Neuronal stem cell (in vitro differentiated cells): Measurements from ENCODE around the gene GGA2.

ENCODE experiments used
- DNase-seq: peaks from one replicate; pipeline ENCODE4 v3.0.0-alpha.2; 2013; ENCODE audit warnings: low spot score
- H2AFZ ChIP-seq: one replicate; pipeline ENCODE4 v1.6.1; 2013; ENCODE audit warnings: mild to moderate bottlenecking, low read length, inconsistent platforms
- H2AK5ac ChIP-seq: 2 replicates; pipeline ENCODE4 v1.6.1; 2013; ENCODE audit warnings: low read depth, mild to moderate bottlenecking, inconsistent platforms, low read length, moderate library complexity, mixed read lengths
- H2BK120ac ChIP-seq: 2 replicates; pipeline ENCODE4 v1.6.1; 2013; ENCODE audit warnings: low read depth, mild to moderate bottlenecking, inconsistent platforms, low read length, moderate library complexity, mixed read lengths
- H2BK12ac ChIP-seq: one replicate; pipeline ENCODE4 v1.6.1; 2013; ENCODE audit warnings: low read length, inconsistent platforms
- H2BK15ac ChIP-seq: 2 replicates; pipeline ENCODE4 v1.6.1; 2013; ENCODE audit warnings: mild to moderate bottlenecking, low read length, inconsistent platforms, mixed read lengths
- H2BK5ac ChIP-seq: one replicate; pipeline ENCODE4 v1.6.1; 2013; ENCODE audit warnings: inconsistent platforms, mild to moderate bottlenecking, low read length, moderate library complexity
- H3K14ac ChIP-seq: one replicate; pipeline ENCODE4 v1.6.1; 2013; ENCODE audit warnings: low read length, inconsistent platforms
- H3K18ac ChIP-seq: 2 replicates; pipeline ENCODE4 v1.6.1; 2013; ENCODE audit warnings: low read length, inconsistent platforms
- H3K23ac ChIP-seq: 2 replicates; pipeline ENCODE4 v1.6.1; 2013; ENCODE audit warnings: low read depth, mild to moderate bottlenecking, mixed read lengths, low read length, inconsistent platforms; ENCODE audit not compliant: poor library complexity
- H3K27ac ChIP-seq: replicated peaks from 3 replicates; pipeline ENCODE4 v1.5.1; 2013; ENCODE audit warnings: low read length, inconsistent platforms
- H3K27me3 ChIP-seq, 3 experiments: 2 replicates each; pipeline ENCODE4 v1.6.1; 2013; ENCODE audit warnings: low read length in 3 of 3, mild to moderate bottlenecking in 2 of 3, inconsistent platforms in 1 of 3, low read depth in 1 of 3, mixed read lengths in 1 of 3, moderate library complexity in 1 of 3; ENCODE audit not compliant: control insufficient read depth in 3 of 3, insufficient read depth in 3 of 3
- H3K36me3 ChIP-seq, 2 donors: replicated peaks in 1 of 2; 2 replicates each; pipeline ENCODE4 v1.6.1; 2013; ENCODE audit warnings: low read length in 2 of 2; ENCODE audit not compliant: control insufficient read depth in 2 of 2, insufficient read depth in 2 of 2
- H3K4ac ChIP-seq: 2 replicates; pipeline ENCODE4 v1.6.1; 2013; ENCODE audit warnings: inconsistent platforms, mild to moderate bottlenecking, low read length, moderate library complexity
- H3K4me1 ChIP-seq, 2 donors: 1 replicate in 1 of 2; 2 replicates in 1 of 2; pipeline ENCODE4 v1.6.1; 2013; ENCODE audit warnings: low read length in 2 of 2, low read depth in 1 of 2; ENCODE audit not compliant: control insufficient read depth in 2 of 2, insufficient read depth in 1 of 2
- H3K4me2 ChIP-seq: one replicate; pipeline ENCODE4 v1.6.1; 2013; ENCODE audit warnings: mild to moderate bottlenecking, low read length, inconsistent platforms; ENCODE audit not compliant: insufficient read depth, poor library complexity, severe bottlenecking
- H3K4me3 ChIP-seq, 2 donors: 2 replicates each; pipeline ENCODE4 v1.5.1; 2013; ENCODE audit warnings: low read length in 2 of 2, mild to moderate bottlenecking in 2 of 2, inconsistent platforms in 1 of 2, moderate library complexity in 1 of 2
- H3K79me1 ChIP-seq: one replicate; pipeline ENCODE4 v1.6.1; 2013; ENCODE audit warnings: low read depth, mild to moderate bottlenecking, inconsistent platforms, low read length, moderate library complexity
- H3K9ac ChIP-seq: one replicate; pipeline ENCODE4 v1.6.1; 2013; ENCODE audit warnings: mild to moderate bottlenecking, low read depth, low read length, inconsistent platforms; ENCODE audit not compliant: poor library complexity
- H3K9me3 ChIP-seq, 2 donors: replicated peaks in 1 of 2; 2 replicates each; pipeline versions ENCODE3 to v1.6.1; 2013; ENCODE audit warnings: low read length in 2 of 2, mild to moderate bottlenecking in 2 of 2, inconsistent platforms in 1 of 2, low read depth in 1 of 2, mixed read lengths in 1 of 2, moderate library complexity in 1 of 2; ENCODE audit not compliant: control insufficient read depth in 2 of 2, insufficient read depth in 1 of 2
- H4K8ac ChIP-seq: one replicate; pipeline ENCODE4 v1.6.1; 2013; ENCODE audit warnings: low read depth, mild to moderate bottlenecking, inconsistent platforms, low read length, moderate library complexity
- H4K91ac ChIP-seq: one replicate; pipeline ENCODE4 v1.6.1; 2013; ENCODE audit warnings: low read length, low read depth, mild to moderate bottlenecking, inconsistent platforms; ENCODE audit not compliant: poor library complexity
- WGBS, 2 donors: extraction: QIAGEN DNeasy Blood & Tissue Kit; methylation state at CpG; one replicate each; pipeline ENCODE4 v1.1.7; 2013; ENCODE audit warnings: missing lambda C conversion rate in 2 of 2, mixed read lengths in 1 of 2; ENCODE audit not compliant: insufficient read length in 2 of 2, insufficient replicate concordance in 1 of 2; ENCODE audit errors: extremely low coverage in 2 of 2; 5-methylcytosine and 5-hydroxymethylcytosine counted together

The GGA2 gene

DNA sequence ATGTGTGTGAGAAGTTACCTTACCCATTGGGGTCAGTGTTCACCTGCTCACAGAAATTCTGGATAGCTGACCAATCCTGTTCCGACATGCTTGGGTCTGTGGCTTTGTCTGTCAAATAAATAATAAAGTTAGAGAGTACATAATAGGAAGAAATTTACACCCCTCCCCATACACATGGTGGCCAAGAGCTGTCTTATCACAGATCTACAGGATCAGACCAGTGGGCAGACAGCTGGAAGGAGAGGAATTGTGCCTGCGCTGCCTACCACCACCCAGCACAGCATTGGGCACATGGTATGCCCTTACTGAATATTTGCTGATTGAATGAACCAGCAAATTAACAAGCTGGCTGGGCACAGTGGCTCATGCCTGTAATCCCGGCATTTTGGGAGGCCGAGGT lies 14.6 kb downstream of the GGA2 start:
- no peak overlapping the region for H3K23ac ChIP-seq
- H3K4me2 ChIP-seq: no peak overlapping the region
- no peak overlapping the region for H3K4me3 ChIP-seq
- H3K9ac ChIP-seq: no peak overlapping the region
- no peak overlapping the region for H2BK5ac ChIP-seq
- no peak overlapping the region for H4K91ac ChIP-seq
- no peak overlapping the region for H2AFZ ChIP-seq
- H2AK5ac ChIP-seq: no peak overlapping the region
- H3K36me3 ChIP-seq: peaks cover 40 to 79% of the 10 kb centered on the region in 2 donors
- H3K79me1 ChIP-seq: peaks cover 4% of the 10 kb centered on the region
- no peak overlapping the region for H2BK12ac ChIP-seq
- H3K9me3 ChIP-seq: no peaks in the 10 kb centered on the region
- no peak overlapping the region for H3K4ac ChIP-seq
- DNase-seq: no peak
- no peaks in the 10 kb centered on the region for H3K27me3 ChIP-seq
- no peak overlapping the region for H3K27ac ChIP-seq
- no peak overlapping the region for H2BK120ac ChIP-seq
- no peaks in the 10 kb centered on the region for H3K4me1 ChIP-seq
- WGBS, 2 donors: no CpG with 5 or more reads among the region's 4 CpGs
- H3K18ac ChIP-seq: no peak overlapping the region
- H4K8ac ChIP-seq: no peak overlapping the region
- no peak overlapping the region for H3K14ac ChIP-seq
- H2BK15ac ChIP-seq: no peak overlapping the region

DNA sequence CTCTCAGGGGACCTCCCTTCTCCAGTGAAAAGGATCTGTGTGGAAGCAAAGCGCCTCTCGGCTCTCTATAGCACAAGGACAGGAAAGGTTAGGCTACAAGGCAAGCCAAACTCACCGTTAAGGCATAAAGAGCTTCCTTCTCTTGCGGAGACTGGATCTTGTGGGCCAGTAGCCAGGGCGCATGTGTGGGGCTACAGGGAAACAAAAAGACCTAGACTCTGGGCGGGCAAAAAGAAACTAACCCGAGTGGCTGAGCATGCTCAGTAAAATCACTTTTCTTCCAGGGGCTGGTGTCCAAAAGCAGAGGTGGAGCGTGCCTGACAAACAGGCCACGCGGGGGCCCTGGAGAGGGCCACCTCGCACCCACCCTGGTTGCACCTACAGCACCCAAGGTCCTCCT lies 16.1 kb downstream of the GGA2 start:
- no peaks in the 10 kb centered on the region for H3K27me3 ChIP-seq
- H2BK5ac ChIP-seq: no peak overlapping the region
- no peak overlapping the region for H3K23ac ChIP-seq
- H3K4ac ChIP-seq: no peak overlapping the region
- H4K91ac ChIP-seq: no peak overlapping the region
- no peak overlapping the region for H3K14ac ChIP-seq
- H2BK15ac ChIP-seq: no peak overlapping the region
- no peaks in the 10 kb centered on the region for H3K4me1 ChIP-seq
- no peak overlapping the region for H3K4me2 ChIP-seq
- WGBS, 2 donors: no CpG with 5 or more reads among the region's 11 CpGs
- H2BK12ac ChIP-seq: no peak overlapping the region
- no peak overlapping the region for H2BK120ac ChIP-seq
- H2AFZ ChIP-seq: no peak overlapping the region
- no peak overlapping the region for H3K9ac ChIP-seq
- H2AK5ac ChIP-seq: no peak overlapping the region
- no peaks in the 10 kb centered on the region for H3K9me3 ChIP-seq
- no peak overlapping the region for H3K18ac ChIP-seq
- H3K4me3 ChIP-seq: no peak overlapping the region
- peaks cover 47 to 83% of the 10 kb centered on the region in 2 donors for H3K36me3 ChIP-seq
- no peak overlapping the region for H4K8ac ChIP-seq
- DNase-seq: no peak
- H3K79me1 ChIP-seq: no peaks in the 10 kb centered on the region
- H3K27ac ChIP-seq: no peak overlapping the region

DNA sequence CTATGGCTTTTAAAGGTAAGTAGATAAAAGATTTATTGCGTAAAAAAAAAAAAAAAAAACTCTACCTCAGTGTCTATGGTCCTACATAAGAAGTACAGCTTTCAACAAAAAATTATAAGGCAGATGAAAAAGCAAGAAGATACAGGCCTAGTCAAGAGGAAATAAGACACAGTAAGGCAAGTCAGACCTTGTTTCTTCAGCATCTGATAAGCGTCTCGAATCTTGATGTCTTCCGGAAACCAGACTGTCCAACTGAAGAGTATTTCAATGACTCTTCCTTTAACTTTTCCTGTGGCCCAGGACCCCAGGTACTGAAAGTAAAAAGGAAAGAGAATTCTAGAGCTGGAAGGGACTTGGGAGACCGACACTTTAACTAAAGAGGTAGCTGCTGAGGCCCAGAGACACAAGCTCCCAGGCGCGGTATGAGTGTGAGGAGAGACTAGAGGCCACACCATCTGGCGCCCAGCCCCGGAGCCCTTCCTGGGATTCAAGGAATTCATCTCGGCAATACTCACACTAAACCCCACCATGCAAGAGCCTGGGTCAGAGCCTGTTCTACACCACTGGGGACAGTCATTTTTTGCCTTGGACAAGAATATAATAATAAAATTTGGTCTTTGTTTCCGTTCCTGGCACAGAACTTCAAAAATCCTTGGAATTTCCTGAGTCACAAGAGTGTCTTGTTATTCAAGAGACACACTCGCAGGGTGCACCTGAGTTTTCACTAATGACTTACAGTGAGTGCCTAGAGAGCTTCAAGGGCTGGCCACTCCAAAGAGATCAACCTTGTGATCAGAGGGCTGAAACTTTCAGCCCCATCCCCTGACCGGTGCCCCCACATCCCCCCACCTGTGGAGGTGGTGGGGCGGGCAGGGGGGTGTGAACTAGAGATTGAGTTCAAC lies 18.6 kb downstream of the GGA2 start:
- Histone ChIP-seq H2BK15ac (no peak overlapping the region), H3K27ac (no peak overlapping the region), H2AK5ac (no peak overlapping the region), H3K4ac (no peak overlapping the region), H3K9me3 (no peaks in the 10 kb centered on the region), H3K27me3 (no peaks in the 10 kb centered on the region), H3K14ac (no peak overlapping the region), H3K23ac (no peak overlapping the region), H3K18ac (no peak overlapping the region), H3K4me1 (no peaks in the 10 kb centered on the region), H2AFZ (no peak overlapping the region), H3K9ac (no peak overlapping the region), H4K91ac (no peak overlapping the region), H3K79me1 (no peaks in the 10 kb centered on the region), H2BK5ac (no peak overlapping the region), H3K36me3 (peaks cover 62 to 90% of the 10 kb centered on the region in 2 donors), H2BK12ac (no peak overlapping the region), H3K4me3 (no peak overlapping the region), H4K8ac (no peak overlapping the region), H2BK120ac (no peak overlapping the region), H3K4me2 (no peak overlapping the region)
- no peak for DNase-seq
- no CpG with 5 or more reads among the region's 14 CpGs for WGBS, 2 donors

DNA sequence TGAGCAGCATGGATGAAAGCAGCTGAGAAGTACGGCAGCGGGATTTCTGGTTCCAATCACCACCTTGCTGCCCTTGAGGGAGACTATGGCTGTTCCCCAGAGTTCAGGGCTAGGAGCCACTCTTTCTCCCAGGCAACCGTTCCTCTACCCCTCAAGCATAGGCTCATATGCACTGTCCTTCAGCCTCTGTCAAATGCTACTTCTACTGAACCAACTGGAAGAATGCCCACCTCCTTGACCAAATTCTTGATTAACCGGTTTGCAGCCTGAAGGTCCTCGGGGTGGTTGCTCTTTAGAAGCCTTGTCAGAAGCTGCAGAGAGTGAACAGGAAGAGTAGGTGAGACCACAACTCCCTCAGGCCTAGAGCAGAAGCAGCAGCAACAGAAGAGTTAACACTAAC lies 23.8 kb downstream of the GGA2 start:
- H3K23ac ChIP-seq: no peak overlapping the region
- H3K9ac ChIP-seq: no peak overlapping the region
- no peak overlapping the region for H3K18ac ChIP-seq
- no peak overlapping the region for H2BK15ac ChIP-seq
- H3K27me3 ChIP-seq: no peaks in the 10 kb centered on the region
- H4K91ac ChIP-seq: no peak overlapping the region
- no peak overlapping the region for H2BK12ac ChIP-seq
- no peaks in the 10 kb centered on the region for H3K4me1 ChIP-seq
- no peak overlapping the region for H3K4me2 ChIP-seq
- DNase-seq: no peak
- H3K79me1 ChIP-seq: no peaks in the 10 kb centered on the region
- H3K36me3 ChIP-seq: peaks cover 62 to 94% of the 10 kb centered on the region in 2 donors
- no peak overlapping the region for H4K8ac ChIP-seq
- H2AK5ac ChIP-seq: no peak overlapping the region
- no CpG with 5 or more reads among the region's 5 CpGs for WGBS, 2 donors
- H3K27ac ChIP-seq: no peak overlapping the region
- H3K14ac ChIP-seq: no peak overlapping the region
- no peak overlapping the region for H2BK120ac ChIP-seq
- no peak overlapping the region for H3K4me3 ChIP-seq
- no peaks in the 10 kb centered on the region for H3K9me3 ChIP-seq
- H2BK5ac ChIP-seq: no peak overlapping the region
- no peak overlapping the region for H3K4ac ChIP-seq
- H2AFZ ChIP-seq: no peak overlapping the region
